Stimulated activated CD8-positive, alpha-beta memory T cell treated with anti-CD3 and anti-CD28 coated beads, Interleukin-12 subunit alpha, Interleukin-12 subunit beta, amount 100 ng/mL, for 4 hours (primary cell): Measurements from ENCODE around the gene MAP4K4.

Experiments used
- DNase-seq: peaks from one replicate; pipeline ENCODE4 v3.0.0-alpha.2; 2020; ENCODE audit warnings: low read depth

MAP4K4 gene

GRCh38 chr2:101817481-101817880, 120.0 kb downstream of the MAP4K4 start:
- DNase-seq, result no peak

DNA sequence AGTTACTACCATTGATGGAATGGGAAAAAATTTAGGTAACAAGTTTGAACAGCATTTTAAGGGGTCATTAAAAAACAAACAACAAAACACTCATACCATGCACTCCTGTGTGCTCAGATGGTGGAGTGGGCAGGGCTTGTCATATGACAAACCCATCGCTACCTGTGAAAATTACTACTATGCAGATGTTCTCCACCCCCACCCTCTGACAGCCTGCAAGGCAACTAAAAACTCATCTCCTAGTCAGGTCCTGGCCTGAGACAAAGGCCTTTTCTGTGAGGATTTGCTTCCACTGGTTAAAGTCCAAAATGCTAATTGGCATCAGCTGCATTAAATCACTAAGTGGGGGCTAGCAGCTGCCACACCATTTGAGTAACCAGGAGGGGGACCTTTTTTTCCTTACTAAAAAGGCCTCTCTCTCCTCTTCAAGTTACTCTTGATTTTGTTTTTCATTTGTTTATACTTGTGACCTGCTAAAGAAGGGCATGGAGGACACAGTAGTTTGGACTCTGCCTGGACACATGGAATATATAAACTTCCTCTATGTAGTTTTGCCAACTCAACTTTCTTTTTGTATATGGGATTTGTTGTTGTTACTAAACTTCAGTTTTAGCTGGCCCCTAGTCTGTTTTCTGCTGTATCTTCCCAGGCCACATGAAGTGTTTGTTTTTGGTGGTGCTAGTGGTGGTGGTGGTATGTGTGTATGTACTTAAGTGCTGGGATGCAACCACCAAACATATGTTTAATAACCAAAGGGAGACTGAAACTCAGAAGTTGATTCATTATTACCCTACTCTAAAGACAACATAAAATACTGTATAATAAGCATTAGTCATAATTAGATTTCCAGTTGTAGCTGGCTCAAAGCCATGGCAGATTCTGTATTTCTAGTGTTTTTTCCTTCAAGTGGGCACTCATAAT, 121.3 kb downstream of the MAP4K4 start:
- no peak for DNase-seq

- no peak for DNase-seq
These were observed 123.0 kb downstream of the MAP4K4 start for GRCh38 chr2:101820519-101820918.

- DNase-seq, result no peak
These were observed 123.7 kb downstream of the MAP4K4 start for GRCh38 chr2:101821059-101821805.

DNA sequence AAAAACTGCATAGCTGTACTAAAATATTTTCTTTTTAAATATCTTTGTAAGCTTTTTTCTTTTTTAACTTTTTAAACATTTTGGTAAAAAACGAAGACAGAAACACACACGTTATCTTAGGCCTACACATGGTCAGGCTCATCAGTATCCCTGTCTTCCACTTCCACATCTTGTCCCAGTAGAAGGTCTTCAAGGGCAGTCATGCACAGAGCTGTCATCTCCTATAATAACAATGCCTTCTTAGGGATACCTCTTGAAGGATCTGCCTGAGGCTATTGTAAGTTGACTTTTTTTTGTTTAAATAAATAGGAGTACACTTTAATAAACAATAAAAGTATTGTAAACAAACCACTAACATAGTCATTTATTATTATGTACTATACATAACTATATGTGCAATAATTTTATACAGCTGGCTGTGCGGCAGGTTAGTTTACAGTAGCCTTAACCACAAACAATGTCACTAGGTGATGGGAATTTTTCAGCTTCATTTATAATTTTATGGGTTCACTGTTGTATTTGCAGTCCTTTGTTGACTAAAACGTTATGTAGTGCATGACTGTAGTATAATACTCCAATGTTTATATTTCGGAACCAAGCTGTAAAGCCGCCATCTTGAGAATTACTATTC, 124.4 kb downstream of the MAP4K4 start:
- no peak for DNase-seq

DNA sequence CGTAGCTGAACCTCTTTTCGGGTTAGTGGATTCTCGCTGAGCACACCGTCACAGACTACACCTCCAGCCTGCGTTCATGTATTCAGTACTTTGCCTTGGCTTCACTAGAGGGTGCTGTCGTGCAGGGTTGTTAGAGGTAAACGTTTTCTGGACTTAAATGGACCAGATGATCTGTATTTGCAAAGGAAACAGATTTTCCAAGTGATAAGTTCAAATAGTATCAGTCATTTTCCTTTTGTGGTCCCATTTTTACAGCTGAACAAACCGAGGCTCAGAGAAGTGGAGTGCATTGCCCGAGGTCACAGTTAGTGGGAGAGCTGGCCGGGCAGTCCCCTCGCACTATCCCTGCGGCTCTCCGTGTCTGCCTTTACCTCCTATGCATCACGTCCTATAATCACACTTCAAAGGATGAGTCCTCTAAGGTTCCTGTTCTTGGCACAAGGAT, 125.9 kb downstream of the MAP4K4 start:
- peak; percentile 31 for DNase-seq

DNA sequence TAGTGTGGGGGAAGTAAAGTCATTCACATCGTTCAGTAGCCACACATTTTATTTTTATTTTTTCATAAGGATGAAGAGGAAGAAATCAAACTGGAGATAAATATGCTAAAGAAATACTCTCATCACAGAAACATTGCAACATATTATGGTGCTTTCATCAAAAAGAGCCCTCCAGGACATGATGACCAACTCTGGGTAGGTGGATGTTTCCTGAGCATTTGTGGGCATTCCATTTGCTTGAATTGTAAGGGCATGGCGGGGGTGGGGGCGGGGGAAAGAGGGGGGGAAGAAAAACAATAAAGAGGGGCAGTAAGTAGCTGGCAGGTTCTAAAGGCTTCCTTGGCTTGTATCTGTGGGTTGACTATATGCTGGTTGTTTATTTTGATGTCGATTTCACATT, 126.4 kb downstream of the MAP4K4 start:
- no peak for DNase-seq

DNA sequence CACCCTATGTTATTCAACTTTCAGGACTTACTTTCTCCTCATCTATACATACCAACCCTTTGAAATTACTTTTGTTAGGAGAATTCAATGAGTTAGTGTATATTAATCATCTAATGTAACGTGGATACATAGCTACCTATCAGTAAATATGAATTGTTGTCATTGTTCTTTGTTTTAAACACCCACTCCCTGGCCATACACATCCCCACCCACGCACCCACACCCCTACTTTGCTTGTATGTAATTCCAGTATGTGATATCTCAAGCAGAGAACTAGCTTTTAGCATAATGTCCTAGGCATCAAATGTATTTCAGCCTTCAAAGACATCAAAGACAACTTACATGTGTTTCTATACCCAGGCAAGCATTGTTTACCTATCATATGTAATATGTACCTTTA, 129.2 kb downstream of the MAP4K4 start:
- no peak for DNase-seq

DNA sequence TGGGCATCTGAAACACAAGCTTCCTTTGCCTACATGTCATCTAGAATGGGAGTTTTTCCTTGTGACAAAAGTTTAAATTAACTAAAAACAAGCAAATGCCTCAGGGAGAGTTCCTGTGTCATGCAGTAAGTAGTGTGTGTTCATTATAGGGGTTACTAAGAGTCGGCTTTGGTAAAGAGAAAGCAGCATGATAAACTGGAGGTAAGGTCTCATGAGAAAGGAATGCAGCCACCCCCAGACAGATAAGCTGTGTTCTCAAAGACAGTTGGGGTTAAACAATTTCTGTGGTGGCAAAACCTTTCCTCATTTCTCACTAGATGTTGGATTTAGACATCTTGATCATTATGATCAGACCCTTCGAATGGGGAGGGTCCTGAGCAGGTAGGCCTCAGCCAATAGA, 129.7 kb downstream of the MAP4K4 start:
- DNase-seq, result no peak

- DNase-seq, result no peak
These were observed 130.8 kb downstream of the MAP4K4 start for GRCh38 chr2:101828257-101828656.

DNA sequence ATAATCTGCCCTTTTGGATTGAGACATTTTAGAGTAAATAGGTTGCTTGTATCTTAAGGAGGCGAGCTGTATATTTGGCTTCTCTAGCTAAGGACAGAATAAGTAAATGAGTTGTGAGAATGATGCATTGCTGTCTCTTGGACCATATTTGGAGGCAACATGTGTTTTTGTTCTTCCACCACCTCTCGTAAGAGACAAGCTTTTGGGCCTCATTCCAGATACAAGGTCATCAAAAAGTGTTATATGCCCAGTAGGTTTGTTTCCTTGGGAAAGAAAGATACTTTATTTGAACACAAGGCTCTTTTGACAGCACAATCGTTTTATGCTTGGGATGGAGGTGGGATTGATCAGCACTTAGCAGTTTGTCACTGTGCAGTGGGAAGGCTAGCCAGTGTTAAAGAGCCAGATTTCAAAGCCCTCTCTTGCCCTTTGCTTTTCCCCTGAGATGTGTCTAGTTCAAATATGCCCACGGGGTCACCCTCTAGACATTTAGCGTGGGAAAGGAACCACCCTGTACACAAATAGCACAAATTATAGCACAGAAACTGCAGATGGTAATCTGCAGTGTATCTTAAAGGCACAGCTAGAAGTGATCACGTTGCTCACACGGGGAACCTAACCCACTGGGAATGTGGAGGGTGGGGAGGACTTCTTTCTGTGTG, 131.3 kb downstream of the MAP4K4 start:
- no peak for DNase-seq

DNA sequence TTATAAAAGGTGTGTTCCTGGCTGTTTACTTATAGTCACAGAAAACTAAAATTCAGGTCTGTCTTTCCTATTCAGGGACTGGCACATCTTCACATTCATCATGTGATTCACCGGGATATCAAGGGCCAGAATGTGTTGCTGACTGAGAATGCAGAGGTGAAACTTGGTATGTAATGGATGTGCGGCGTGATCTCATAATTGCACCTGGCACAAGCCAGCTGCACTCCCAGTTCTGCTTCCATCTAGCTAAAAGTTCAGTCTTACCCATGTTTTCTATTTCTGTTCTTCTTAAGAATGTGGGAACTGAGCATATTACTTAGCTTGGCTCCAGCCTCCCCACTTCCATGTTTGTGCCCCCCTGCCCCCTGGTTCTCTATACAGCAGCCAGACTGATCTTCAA, 131.9 kb downstream of the MAP4K4 start:
- DNase-seq, result no peak

- DNase-seq, result no peak
These were observed 132.6 kb downstream of the MAP4K4 start for GRCh38 chr2:101830146-101830545.

DNA sequence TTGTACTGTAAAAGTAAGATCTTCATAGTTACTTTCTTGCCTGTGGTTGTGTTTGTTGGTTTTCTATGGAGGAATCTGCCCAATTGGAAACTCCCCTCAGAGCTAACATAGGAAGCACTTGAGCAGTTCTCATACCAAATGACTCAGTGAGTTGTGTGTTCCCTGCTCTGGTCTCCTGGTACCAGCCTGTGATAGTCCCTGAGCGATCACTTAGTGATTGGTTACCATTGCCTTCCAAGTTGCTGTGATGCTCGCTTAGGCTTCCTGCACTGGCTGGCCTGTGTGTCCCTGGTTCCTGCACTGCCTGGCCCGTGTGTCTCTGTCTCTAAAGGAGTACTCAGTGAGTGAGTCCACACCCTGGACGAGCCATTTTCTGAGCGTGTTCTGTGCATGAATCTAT, 133.0 kb downstream of the MAP4K4 start:
- no peak for DNase-seq

DNA sequence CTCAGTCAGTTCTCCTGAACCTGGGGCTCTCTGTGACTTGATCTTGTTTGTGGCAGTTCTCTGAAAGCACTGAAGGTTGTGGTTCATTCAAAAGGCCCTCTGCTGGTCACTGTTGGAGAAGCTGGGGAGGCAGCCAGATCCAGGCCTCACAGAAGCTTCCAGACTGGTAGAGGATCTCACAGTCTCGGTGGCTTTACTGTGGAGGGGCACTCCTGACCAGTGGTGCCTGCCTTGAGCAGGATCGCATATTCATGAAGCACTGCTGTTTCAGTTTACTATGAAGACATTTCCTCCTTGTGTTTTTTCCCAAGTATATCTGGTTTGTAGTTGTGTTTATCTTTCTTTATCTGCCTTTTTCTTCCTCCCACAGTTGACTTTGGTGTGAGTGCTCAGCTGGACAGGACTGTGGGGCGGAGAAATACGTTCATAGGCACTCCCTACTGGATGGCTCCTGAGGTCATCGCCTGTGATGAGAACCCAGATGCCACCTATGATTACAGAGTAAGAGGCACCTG, 133.9 kb downstream of the MAP4K4 start:
- DNase-seq, result peak; percentile 23

DNA sequence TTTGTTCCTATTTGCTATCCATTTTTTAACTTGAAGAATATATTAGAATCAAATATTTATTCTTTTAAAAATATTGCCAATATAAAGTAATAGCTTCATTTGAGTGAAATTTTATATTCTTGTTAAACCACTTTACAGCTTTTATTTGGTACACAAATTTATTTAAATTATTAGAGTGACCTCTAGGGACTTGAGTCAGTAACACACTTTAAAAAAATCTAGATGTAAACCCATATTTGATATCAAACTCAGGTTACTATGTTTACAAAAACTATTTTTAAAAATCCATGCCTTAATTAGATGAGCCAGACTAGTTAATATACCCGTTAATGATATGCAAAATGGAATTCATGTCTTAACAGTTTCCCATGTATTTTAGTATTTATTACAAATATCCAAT, 134.6 kb downstream of the MAP4K4 start:
- no peak for DNase-seq

DNA sequence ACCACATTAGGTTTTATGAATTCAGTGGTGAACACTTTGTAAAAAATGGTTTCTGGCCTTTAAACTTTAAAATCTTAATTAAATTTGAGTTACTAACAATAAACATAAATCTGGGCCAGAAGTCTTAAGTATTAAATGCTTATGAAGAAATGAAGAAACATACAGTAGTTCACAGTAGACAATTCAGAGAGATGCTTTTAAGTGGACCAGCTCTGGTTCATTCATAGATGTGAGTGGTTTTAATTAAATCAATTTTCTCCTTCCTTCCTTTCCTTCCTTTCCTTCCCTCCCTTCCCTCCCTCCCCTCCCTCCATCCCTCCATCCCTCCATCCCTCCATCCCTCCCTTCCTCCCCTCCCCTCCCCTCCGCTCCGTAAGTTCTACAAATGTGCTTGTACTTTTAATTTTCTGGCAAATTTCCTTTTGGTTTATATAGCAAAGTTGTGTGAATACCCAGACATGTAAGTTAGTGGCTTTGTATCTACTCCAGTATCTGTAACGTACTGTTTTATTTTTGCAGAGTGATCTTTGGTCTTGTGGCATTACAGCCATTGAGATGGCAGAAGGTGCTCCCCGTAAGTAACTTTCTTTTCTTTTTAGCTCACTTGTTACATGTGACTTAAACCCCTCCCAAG, 136.5 kb downstream of the MAP4K4 start:
- DNase-seq, result no peak

GRCh38 chr2:101837354-101837753, 139.8 kb downstream of the MAP4K4 start:
- DNase-seq, result no peak

GRCh38 chr2:101841679-101842327, 144.3 kb downstream of the MAP4K4 start:
- no peak for DNase-seq

DNA sequence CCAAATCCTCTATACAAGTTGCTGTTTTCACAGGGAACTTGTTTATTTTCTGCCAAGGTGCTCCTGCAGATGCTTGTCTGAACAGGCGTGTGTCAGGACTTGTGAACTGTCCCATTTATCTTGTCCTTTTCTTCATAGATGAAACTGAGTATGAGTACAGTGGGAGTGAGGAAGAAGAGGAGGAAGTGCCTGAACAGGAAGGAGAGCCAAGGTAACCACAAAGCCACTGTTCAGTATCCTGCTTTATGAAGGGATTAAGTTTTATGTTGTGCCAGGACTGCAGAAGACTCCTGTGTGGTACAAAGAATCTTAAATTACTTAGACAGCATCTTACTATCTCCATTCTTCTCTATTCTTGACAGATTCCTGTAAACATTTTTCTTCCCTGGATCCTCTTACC, 145.0 kb downstream of the MAP4K4 start:
- no peak for DNase-seq

DNA sequence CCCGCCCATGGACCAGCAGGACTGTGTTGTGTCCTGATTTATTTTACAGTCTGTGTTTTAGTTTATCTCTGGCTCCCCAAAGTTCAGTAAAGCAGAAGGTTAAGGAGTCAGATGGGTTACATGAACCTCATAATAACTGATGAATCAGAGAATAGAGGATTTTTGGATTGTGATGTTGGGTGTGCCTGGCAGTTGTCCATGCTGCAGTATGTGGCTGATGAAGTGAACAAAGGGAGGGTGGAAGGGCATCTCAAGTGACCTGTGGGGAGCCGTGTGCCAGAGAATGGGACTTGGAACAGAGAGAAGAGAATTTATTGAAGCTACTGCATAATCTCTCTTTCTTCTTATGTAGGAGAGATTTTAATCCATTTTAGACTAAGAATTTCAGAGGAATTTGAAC, 145.5 kb downstream of the MAP4K4 start:
- DNase-seq, result no peak
